NCI-H526 treated with DMSO at 0.1 percent for 48 hours (cell line): ENCODE results near the gene ACSM4.

Experiments used
- DNase-seq: peaks from one replicate; lab custom pipeline; 2025; lab: John Stamatoyannopoulos, UW

ACSM4 gene

DNA sequence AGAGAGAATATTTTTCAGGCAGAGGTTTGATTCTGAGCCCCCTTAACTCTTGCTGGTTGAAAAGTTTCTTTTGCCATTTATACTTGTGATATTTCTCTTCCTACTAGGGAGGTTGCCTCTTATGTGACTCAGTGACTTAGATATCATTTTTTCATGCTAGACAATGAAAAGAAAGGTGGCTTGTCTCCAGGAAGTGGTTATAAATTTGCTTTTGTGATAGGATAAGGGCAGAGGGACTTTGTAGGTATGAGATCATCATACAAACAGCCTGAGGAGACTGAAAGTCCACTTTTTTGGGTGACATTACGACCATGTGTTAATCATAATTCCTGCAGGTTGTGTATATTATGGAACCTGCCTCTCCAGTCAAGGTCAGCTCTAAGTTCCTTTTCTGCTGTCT lies 35.8 kb downstream of the ACSM4 start:
- DNase-seq: no peak

DNA sequence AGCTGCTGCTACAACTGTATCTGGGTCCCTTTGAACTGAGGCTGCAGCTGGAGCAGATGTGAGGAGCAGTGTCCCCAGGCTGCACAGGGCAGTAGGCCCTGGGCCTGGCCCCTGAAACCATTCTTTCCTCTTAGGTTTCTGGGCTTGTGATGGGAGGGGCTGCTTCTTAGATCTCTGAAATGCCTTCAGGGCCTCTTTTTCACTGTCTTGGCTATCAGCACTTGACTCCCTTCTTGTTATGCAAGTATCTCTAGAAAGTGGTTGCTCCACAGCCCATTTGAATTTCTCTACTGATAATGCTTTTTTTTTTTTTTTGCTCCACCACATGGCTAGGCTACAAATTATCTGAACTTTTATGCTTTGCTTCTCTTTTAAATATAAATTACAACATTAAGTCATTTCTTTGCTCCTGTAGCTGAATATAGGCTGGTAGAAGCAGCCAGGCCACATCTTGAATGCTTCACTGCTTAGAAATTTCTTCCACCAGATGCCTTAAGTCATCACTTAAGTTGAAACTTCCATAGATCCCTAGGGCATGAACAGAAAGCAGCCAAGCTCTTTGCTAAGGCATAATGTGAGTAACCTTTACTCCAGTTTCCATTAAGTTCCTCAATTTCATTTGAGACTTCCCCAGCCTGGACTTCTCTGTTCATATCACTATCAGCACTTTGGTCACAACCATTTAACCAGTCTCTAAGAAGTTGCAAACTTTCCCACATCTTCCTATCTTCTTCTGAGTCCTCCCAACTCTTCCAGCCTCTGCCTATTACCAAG lies 41.1 kb downstream of the ACSM4 start:
- no peak for DNase-seq

DNA sequence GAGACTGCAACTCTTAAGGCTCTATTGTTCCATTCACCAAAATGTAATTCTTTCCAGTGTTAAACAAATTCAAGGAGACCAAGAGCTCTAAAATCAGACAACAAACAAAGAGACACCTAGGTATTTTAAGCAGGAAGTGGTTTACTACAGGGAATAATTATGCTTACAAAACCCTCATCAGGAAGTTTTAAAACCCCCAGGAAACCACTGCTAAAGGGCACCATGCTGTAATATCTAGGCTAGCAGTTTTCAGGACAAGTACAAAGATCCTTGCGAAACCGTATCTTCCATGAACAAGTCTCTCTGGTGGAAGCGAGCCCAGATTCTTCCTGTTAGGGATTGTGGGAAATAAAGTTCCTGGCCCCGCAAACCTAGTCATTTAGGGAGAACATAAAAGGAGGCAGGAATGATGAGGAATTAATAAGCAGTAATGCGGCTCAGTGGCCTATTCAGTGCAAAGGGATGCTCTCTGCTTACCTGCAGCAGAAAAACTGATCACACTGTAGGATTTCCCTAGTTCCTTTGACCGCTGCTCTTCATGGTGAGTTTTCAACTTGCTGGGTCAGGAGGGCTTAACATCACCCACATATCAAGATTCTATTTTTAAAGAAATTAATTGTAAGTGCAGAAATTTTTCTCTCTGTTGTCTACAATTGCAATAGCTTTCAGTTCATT lies 42.8 kb downstream of the ACSM4 start:
- DNase-seq: no peak

DNA sequence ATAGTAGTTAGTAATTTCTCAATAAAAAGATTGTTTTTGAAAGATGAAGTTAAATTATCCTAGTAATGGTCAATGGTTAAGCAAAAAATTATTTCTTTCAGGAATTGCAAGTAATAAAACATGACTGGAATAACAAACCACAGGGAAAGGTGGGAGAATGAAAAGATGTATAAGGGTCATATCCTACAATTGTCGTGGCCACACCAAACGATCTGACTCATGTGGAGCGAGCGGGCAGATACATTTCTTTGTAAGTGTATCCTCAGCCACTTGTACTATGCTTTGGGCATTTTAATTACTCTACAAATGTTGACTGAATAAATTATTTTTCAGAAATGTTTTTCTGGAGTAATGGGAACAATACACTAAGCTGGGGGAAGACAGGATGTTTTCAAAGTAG lies 45.5 kb downstream of the ACSM4 start:
- no peak for DNase-seq

DNA sequence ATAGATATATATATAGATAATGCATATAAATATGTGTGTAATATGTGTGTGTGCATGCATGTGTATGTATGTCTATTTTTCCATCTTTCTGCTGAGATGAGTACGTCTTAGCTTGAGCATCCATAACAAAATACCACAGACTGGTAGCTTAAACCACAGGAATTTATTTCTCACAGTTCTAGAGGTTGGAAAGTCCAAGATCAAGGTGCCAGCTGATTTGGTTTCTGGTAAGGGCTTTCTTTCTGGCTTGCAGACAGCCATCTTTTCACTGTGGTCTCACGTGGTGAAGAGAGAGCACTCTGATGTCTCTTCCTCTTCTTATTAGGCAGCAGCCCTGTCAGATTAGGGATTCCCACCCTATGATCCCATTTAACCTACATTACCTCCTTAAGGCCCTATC lies 47.3 kb downstream of the ACSM4 start:
- no peak for DNase-seq

DNA sequence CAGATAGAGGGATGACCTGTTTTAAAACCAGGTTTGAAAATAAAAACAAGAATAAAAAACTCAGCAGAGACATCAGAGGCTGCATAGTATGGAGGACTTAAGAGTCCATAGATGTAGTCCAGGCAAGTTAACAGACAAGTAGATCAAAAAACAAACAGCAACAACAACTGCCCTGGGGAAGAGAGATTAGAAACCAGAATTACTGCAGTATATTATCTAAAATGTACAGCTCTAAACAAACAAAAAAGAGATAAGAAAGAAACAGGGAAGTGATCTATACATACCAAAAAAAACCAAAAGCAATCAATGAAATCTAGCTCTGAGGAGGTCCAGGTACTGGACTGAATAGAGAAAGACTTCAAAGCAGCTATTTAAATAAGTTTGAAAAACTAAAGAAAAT lies 48.8 kb downstream of the ACSM4 start:
- no peak for DNase-seq

DNA sequence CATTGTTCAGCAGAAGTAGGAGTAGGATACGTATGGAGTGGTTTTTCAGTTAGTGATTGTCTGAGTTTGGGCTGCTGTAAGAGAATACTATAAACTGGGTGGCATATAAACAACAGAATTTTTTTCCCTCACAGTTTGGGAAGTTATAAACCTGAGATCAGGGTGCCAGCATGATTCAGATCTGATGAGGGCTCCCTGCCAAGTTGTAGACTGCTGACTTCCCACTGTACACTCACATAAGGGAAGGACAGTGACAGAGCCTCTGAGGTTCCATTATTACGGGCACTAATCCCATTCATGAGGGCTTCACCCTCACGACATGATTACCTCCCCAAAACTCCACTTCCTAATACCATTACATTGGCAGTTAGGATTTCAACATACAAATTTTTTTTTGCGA lies 50.7 kb downstream of the ACSM4 start:
- DNase-seq: no peak

DNA sequence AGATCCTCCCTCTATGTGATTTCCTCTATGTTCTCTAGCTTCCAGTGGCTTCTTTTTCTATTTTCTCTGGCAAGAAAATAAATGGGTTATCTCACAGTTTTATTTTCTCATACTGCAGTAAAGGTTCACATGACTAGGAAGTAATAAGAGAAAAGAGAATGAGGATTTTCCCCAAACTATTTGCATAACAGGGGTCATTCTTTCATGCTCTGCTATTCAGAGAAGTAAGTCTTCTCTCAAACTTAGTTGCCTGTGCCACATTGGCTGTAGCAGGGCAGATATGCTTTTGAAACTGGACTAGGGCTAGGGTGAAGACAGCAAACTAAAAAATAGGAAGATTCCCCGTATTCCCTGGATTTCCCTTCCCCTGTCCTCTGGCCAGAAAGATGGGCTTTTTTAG lies 57.4 kb downstream of the ACSM4 start:
- no peak for DNase-seq

DNA sequence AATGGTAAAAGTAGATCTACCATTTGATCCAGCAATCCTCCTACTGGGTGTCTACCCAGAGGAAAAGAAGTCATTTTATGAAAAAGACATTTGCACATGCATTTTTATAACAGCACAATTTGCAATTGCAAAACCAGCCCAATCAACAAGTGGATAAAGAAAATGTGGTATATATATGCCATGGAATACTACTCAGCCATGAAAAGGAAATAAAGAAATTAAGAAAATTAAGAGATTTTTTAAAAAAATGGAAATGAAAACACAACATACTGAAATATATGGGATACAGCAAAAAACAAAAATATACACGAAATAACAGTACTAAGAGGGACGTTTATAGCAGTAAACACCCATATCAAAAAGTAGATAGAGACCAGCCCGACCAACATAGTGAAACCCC lies 58.9 kb downstream of the ACSM4 start:
- no peak for DNase-seq

DNA sequence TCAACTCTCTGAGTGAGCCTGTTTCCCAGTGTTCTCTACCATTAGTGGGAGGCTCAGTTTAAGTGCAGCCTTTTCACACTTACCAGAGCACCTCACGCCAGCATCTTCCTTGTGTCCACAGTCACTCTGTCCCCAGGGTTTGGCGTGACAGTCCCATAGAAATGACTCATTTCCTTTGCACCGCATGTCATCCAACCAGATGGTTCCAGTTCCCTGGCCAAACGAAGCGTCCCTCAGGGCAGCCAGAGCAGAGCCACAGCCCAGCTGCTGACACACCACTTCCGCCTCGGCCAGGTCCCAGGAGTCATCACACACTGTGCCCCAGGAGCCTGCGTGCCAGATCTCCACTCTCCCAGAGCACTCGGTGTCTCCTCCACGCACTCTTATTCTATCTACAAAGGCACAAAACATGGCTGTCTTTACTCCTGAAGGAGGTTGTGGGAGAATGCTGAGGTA lies 65.4 kb downstream of the ACSM4 start:
- no peak for DNase-seq

DNA sequence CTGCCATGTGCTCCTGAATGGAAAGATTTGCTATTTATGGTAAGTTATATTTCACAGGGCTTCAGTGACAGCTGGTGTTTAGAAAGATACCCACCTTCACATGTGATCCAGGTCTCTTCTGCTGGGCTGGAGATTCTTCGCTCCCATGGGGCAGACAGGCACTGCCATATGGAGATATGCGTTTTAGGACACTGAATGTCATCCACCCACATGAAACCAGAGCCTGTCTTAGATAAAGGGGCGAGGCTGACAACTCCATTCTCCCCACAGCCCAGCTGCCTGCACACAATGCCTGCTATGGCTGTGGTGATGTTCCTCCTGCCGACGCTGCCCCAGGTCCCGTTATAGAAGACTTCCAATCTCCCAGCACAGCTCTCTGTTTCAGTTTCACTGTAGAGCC lies 69.4 kb downstream of the ACSM4 start:
- DNase-seq: no peak

DNA sequence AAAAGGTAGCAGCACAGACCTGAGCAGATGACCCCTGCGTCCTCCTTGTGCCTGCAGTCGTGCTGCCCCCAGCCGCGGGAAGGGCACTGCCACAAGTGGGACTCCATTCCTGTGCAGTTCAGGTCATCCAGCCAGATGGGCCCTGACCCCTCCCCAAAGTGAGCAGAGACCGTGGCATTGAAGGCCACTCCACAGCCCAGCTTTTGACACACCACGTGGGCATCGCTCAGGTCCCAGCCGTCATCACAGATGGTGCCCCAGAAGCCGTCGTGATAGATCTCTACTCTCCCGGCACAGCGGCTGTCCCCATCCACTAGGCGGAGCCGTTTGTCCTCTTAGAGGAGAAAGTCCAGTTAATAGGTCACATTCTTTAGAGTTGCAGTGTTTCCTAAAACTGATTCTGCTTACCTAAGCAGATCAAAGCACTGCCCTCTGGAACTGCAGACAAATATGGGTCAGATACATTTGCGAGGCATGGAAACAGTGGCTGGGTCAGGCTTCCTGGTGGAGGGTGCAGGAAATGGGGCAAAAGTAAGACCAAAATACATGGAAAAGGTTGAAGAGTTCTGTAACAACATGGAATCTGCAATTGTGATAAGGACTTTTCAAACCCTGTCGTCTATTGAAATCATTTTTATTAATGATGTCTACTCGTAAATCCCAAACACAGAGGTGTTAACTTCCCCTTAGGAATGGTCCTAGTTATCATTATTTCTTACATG lies 70.7 kb downstream of the ACSM4 start:
- no peak for DNase-seq

DNA sequence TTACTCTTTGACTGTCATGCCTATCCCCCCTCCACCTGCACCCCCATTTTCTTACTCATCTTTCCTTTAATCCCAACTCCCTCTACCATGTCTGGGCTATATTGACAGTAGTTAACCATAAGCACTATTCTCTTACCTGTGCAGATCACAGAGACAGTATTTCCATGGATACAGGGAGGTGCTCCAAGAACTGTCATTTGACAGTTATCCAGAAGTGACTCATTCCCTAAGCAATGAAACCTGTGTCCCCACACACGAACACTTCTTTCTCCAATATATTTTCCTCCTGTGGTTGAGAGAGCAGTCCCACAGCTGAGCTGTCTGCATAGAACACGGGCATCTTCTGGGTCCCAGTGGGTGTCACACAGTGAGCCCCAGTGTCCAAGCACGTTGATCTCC lies 71.3 kb downstream of the ACSM4 start:
- DNase-seq: no peak

DNA sequence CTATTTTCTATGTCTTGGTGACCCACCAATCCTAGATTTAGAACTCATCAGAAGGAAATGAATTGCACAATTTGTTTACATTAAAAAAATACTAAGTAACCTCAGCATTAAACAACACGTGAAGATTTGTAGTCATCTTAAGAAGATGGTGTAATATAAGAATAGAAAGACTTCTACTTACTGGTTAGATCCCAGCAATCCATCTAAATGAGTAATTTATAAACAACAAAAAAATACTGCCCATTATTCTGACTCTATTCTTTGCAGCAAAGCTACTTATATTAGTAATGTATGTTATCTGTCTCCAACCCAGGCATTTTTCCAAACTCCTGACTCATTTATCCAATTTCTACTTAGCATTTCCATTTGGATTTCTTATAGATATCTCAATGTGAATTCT lies 72.3 kb downstream of the ACSM4 start:
- no peak for DNase-seq
